ENCODE measurements around the gene MTRF1L.
"Not testable (repeated sequence)": the region's sequence is repeated elsewhere in the genome, so short reads cannot be mapped to it uniquely, and the experiment has no call there.

The MTRF1L gene

DNA sequence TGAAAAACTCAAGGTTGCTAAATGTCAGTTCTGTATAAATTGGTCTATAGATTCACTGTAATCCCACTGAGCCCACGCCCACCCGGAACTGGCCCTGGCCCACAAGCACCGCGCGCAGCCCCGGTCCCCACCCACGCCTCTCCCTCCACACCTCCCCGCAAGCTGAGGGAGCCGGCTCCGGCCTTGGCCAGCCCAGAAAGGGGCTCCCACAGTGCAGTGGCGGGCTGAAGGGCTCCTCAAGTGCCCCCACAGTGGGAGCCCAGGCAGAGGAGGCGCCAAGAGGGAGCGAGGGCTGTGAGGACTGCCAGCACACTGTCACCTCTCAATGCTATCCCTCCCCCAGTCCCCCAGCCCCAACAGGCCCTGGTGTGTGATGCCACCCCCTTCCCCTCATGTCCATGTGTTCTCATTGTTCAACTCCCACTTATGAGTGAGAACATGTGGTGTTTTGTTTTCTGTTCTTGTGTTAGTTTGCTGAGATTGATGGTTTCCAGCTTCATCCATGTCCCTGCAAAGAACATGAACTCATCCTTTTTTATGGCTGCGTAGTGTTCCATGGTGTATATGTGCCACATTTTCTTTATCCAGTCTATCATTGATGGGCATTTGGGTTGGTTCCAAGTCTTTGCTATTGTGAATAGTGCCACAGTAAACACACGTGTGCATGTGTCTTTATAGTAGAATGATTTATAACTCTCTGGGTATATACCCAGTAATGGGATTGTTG is 36.2 kb downstream of the MTRF1L start:
- not testable (repeated sequence) for DNase-seq

DNA sequence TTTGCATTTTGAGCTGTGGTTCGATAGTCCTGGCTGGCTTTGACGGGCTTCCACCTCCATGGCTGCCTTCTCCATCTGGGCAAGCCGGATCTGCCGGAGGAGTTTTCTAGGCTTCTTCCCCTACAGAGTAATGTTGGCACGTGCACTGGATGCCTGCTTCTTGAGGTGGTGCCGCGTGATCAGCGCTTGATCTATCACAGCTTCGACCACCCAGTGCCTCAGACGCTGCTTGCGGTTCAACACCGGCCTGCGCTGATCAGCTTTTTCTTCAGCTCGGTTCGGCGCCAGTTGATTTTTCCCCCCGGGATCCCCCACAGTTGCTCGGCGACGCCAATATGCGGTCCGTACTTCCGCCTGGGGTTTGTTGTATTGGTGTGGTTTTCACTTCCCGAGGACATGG is 43.2 kb downstream of the MTRF1L start:
- DNase-seq: no peak

DNA sequence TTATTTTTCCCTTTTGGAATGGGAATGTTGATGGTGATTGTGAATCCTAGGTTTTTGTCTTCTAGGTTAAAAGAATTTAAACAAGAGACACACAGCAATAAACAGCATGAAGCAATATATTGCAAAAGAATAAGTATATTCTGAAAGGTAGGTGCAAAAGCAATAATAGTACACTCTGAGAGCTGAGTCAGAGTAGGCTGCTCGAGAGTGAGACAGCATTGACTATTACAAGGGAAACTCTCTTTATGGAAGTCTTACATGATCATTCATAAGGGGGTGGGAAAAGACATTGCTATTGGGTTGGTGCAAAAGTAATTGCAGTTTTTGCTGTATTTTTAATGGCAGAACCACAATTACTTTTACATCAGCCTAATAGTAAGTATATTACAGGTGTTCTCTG is 44.7 kb downstream of the MTRF1L start:
- DNase-seq: no peak

DNA sequence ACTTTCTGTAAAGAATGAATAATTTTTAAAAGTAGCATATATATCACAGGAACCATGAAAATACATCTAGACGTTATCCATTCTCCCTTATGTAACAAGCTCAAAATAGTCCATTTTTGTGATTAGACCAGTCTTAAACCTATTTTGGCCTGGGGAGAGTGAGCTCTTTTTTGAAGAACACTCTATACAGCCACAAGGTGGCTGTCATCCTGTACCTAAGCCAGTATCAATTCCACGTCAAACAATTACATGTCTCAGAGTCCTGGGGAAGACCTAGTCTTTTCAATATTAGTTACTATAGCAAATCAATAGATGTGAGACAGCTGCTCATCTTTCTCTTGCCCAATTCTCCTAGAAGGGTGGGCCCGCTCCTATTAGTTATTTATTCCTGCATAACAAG is 48.1 kb downstream of the MTRF1L start:
- DNase-seq: no peak

DNA sequence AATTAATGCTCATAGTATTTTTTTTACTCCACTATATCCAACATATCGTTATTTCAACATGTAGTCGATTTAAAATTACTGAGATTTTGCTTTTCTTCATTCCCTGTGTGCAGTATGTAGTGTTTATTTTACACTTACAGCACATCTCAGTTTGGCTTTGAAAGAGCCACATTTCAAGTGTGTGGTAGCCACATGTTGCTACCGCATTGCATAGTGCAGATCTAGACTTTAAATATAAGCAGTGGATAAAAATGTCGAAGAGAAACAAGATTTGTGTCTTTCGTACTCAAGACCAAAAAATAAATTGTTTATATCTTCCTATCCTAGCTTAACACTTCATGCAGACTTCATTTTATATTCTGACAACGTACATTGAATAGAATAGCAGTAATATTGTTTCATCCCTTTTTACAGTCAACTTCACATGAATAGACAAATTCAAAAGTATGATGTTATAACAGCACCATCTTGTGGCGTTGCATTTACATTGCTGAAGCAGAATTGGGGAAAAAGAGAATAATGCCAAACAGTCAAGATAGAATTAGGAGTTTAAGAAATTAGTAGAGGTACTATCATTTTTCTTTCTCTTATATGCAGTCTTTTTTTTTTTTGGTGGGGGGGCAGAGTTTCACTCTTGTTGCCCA is 49.5 kb downstream of the MTRF1L start:
- DNase-seq: no peak

DNA sequence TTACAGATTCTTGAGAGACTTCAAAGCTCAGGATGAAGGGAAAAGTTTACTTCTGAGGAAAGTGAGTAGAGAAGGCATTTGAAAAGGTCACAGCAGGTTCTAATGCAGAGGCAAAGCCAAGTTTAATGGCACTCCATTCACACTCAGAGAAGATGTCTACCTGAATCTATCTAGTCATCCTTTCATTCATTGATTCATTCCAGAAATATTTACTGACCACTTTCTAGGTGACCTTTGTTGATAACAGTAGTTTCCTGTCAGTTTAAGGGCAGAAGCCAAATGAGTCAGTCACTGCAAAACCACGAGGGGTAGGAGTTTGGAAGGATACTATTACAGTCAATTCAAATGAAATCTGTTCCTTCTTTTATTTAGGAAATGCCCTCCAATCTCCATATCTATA is 50.5 kb downstream of the MTRF1L start:
- no peak for DNase-seq

DNA sequence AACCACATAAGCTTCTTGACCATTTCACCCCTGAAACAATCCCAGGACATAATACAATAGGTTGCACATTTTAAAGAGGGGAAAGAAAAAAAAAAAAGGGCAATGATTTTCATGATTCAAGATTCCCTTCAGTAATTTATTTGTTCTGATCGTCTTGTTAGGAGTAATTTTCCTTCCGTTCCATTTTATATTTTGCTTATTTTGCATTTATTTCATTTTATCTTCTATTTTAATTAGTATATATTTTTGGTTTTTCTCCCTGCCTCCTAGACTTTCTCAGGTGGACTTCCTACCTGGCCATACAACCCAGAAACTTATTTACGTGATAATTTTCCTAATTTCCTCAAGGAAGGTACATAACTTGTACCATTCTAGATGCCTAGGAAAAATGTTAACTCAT is 52.3 kb downstream of the MTRF1L start:
- DNase-seq: no peak

DNA sequence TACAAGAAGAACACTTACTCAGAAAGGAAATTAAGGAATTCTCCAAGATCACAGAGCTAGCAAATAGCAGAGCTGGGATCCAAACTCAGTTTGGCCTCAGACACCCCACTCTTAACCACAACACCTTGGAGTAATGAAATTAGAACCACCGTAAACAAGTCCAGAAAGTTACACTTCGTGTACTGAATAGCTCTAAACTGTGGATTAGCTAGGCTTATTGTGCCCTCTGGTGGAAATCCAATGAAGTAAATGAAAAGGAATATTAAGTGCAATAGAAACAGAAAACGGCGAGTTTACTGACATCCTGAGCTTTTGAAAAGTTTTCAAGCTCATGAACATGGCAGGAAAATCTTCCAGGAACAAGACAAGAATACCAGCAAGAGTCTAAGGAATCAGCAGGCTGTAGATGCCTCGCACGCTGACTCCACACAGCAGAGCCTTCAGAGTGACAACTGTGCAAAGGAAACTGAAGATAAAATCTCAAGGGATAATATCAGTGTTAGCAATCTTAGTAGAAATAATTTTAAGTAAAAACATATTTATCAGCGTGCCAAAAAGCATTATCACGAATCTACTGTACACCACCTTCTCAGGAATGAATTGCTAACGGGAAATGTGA is 54.2 kb downstream of the MTRF1L start:
- DNase-seq: peak; percentile 41

DNA sequence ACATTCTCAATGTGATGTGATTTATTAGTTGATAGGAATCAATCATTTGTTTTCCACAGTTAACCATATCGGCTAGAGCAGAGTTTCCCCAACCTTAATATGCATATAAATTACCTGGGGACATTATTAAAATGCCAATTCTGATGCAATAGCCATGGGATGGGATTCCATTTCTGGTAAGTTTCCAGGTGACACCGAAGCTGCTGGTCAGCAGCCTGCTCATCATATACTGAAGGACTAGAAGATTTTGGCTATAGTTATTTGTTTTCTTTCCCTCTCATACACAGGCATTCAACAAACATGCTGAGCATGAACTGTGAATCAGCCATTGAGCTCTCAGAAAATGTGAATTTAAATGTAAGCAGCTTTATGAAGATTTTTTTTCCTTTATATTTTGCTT is 55.5 kb downstream of the MTRF1L start:
- no peak for DNase-seq

DNA sequence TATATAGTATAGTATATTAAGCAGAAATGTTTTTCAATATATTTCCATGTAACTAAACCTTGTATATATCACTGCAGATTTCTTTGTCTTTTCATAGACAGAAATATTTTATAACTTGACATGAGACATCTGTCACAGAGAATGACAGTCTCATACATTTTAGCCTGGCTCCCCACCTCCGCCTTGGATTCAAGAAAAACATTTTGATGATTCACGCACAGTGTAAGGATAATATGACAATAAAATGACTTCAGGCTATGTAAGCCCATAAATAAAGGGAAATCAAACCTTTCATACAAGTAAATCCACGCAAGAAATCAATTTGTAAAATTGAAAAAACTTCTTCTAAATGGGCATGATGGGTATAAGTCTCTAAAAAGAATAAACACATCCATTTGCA is 56.0 kb downstream of the MTRF1L start:
- DNase-seq: no peak

DNA sequence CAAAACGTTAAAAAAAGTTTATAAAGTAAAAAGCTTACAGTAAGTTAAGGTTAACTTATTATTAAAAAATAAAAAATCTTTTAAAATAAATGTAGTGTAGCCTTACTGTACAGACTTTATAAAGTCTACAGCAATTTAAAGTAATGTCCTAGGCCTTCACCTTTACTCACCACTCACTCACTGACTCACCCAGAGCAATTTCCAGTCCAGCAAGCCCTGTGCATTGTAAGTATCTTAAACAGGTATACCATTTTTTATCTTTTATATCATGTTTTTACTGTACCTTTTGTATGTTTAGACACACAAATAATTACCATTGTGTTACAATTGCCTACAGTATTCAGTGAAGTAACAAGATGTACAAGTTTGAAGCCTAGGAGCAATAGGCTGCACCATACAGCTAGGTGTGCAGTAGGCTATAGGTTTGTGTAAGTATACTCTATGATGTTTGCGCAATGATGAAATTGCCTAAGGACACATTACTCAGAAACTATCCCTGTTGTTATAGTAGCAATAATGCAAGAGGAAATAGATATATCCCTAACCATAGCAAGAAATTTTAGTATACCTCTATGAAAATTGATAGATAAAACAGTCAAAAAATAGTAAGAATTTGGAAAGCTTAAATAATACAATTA is 59.1 kb downstream of the MTRF1L start:
- DNase-seq: no peak

DNA sequence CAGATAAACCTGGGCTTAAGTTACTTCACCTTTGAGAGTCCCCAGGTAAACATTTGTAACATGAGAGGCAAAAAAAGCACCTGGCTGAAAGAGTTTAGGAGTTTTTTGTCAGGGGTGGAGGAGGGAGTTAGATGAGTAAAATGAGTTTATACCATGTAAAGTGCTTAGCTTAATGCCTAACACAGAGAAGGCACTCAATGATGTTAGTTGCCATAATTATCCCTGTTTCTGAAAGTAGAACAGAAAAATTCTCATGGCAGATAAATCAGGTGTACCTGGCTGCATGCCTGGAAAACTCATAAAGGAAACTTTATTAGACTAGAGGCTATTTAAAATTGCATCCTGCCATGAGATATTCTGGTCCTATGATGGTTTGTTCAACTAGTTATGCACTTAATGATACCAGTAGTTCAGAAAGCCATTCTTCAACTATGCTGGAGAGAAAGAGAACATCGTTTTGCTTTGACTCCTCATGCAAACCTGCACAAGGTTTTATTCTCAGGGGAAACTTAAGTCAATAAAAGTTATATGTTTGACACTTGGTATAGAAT is 60.1 kb downstream of the MTRF1L start:
- DNase-seq: no peak

DNA sequence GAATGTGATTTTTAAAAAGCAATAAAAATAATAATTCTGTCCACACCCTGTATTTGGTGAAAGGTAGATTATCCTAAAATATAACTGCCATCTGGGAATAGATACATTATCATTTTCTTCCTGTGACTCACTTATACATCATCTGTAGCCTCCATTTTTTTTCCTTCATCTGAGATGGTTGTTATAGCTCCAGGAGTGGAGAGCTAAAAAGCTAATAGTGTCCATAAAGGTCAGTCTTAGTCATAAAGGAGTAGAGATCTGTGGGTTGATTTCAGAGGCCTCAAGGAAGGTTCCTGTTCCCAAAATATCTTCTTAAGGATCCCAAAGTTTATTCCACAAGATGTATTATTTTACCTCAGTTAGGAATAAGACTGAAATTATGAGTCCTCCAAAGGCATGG is 60.8 kb downstream of the MTRF1L start:
- no peak for DNase-seq

Data from right forelimb (tissue), 1 donor.